Liver (tissue), 9 donors: ENCODE measurements around the gene RUFY4. TPM values are rescaled to one million over a fixed set of nuclear protein-coding genes. Genes with fewer than 3 reads are reported as not detected.

Experiments used
- DNase-seq: peaks from one replicate; pipeline ENCODE4 v3.0.0-alpha.2; 2017; ENCODE audit warnings: low spot score
- H3K27ac ChIP-seq, 2 donors: one replicate each; pipeline ENCODE4 v1.7.0; 2013; ENCODE audit warnings: inconsistent platforms in 2 of 2, low read length in 2 of 2, control low read depth in 1 of 2, low read depth in 1 of 2, mild to moderate bottlenecking in 1 of 2
- H3K27me3 ChIP-seq, 4 donors: one replicate each; pipeline versions ENCODE4 v1.6.1 to v1.7.0; 2013; ENCODE audit warnings: low read length in 3 of 4, inconsistent platforms in 1 of 4, mild to moderate bottlenecking in 1 of 4, moderate library complexity in 1 of 4; ENCODE audit not compliant: control insufficient read depth in 4 of 4, insufficient read depth in 4 of 4
- H3K36me3 ChIP-seq, 4 donors: one replicate each; pipeline versions ENCODE4 v1.6.1 to v1.7.0; 2013; ENCODE audit warnings: low read length in 3 of 4, mild to moderate bottlenecking in 3 of 4, low read depth in 1 of 4, moderate library complexity in 1 of 4; ENCODE audit not compliant: control insufficient read depth in 4 of 4, insufficient read depth in 3 of 4
- H3K4me1 ChIP-seq, 4 donors: one replicate each; pipeline versions ENCODE4 v1.6.1 to v1.7.0; 2013; ENCODE audit warnings: low read length in 3 of 4, mild to moderate bottlenecking in 3 of 4, moderate library complexity in 1 of 4; ENCODE audit not compliant: control insufficient read depth in 4 of 4, insufficient read depth in 4 of 4
- H3K4me3 ChIP-seq, 3 donors: one replicate each; pipeline versions ENCODE4 v1.6.1 to v1.7.0; 2013; ENCODE audit warnings: low read length in 3 of 3, control low read depth in 1 of 3, low read depth in 1 of 3, mild to moderate bottlenecking in 1 of 3
- H3K9ac ChIP-seq, 2 donors: one replicate each; pipeline ENCODE4 v1.7.0; 2013; ENCODE audit warnings: low read length in 2 of 2, mild to moderate bottlenecking in 2 of 2, moderate library complexity in 2 of 2, control low read depth in 1 of 2, low read depth in 1 of 2
- H3K9me3 ChIP-seq, 4 donors: one replicate each; pipeline versions ENCODE4 v1.6.1 to v1.7.0; 2013; ENCODE audit warnings: low read length in 3 of 4; ENCODE audit not compliant: control insufficient read depth in 4 of 4
- ATF3 ChIP-seq: IDR thresholded peaks from 2 replicates; pipeline ENCODE4 v1.6.1; 2016; ENCODE audit warnings: antibody characterized with exemption
- EGR1 ChIP-seq, 2 donors: IDR thresholded peaks; 2 replicates each; pipeline ENCODE4 v1.6.1; 2016 to 2018; ENCODE audit warnings: antibody characterized with exemption in 2 of 2, low read depth in 2 of 2
- FOXA1 ChIP-seq: IDR thresholded peaks from 2 replicates; pipeline ENCODE4 v1.6.1; 2016; ENCODE audit warnings: antibody characterized with exemption
- FOXA2 ChIP-seq: IDR thresholded peaks from 2 replicates; pipeline ENCODE4 v1.6.1; 2016; ENCODE audit warnings: antibody characterized with exemption
- GABPA ChIP-seq, 2 donors: IDR thresholded peaks in 1 of 2; conservative IDR thresholded peaks in 1 of 2; 2 replicates each; pipeline ENCODE4 v1.6.1; 2016; ENCODE audit warnings: antibody characterized with exemption in 2 of 2, mild to moderate bottlenecking in 1 of 2, moderate library complexity in 1 of 2
- HNF4A ChIP-seq, 2 donors: conservative IDR thresholded peaks; 2 replicates each; pipeline ENCODE4 v1.6.1; 2016; ENCODE audit warnings: antibody characterized with exemption in 2 of 2, mild to moderate bottlenecking in 2 of 2
- HNF4G ChIP-seq: IDR thresholded peaks from 2 replicates; pipeline ENCODE4 v1.6.1; 2016; ENCODE audit warnings: antibody characterized with exemption
- JUND ChIP-seq, 2 donors: IDR thresholded peaks; 2 replicates each; pipeline ENCODE4 v1.6.1; 2016; ENCODE audit warnings: antibody characterized with exemption in 2 of 2
- NR2F2 ChIP-seq: IDR thresholded peaks from 2 replicates; pipeline ENCODE4 v1.6.1; 2016; ENCODE audit warnings: antibody characterized with exemption
- RAD21 ChIP-seq, 2 donors: IDR thresholded peaks; 2 replicates each; pipeline ENCODE4 v1.6.1; 2016; ENCODE audit warnings: antibody characterized with exemption in 2 of 2, mild to moderate bottlenecking in 2 of 2
- RXRA ChIP-seq, 2 donors: IDR thresholded peaks; 2 replicates each; pipeline ENCODE4 v1.6.1; 2017 to 2018; ENCODE audit warnings: antibody characterized with exemption in 2 of 2, mild to moderate bottlenecking in 1 of 2
- SP1 ChIP-seq: IDR thresholded peaks from 2 replicates; pipeline ENCODE4 v1.6.1; 2018; ENCODE audit warnings: antibody characterized with exemption, mild to moderate bottlenecking
- TAF1 ChIP-seq: conservative IDR thresholded peaks from 2 replicates; pipeline ENCODE4 v1.6.1; 2016; ENCODE audit warnings: antibody characterized with exemption, mild to moderate bottlenecking
- YY1 ChIP-seq: IDR thresholded peaks from 2 replicates; pipeline ENCODE4 v1.6.1; 2016; ENCODE audit warnings: antibody characterized with exemption, mild to moderate bottlenecking
- WGBS: extraction: QIAGEN DNeasy Blood & Tissue Kit; methylation state at CpG from one replicate; pipeline ENCODE4 v1.1.7; 2013; 5-methylcytosine and 5-hydroxymethylcytosine counted together
- polyA plus RNA-seq, 2 donors: library from polyadenylated mRNA; stranded (reverse) in 1 of 2; unstranded in 1 of 2; fragments of 200-250 nt in 1 of 2; fragments of >200 nt in 1 of 2; fragmentation: Nextera tagmentation in 1 of 2; extraction: Ambion mirVana in 1 of 2; gene quantifications; one replicate each; pipeline versions ENCODE4 v1.2.1 to v1.2.3, GENCODE V29; 2013 to 2015
- total RNA-seq, 2 donors: library from RNA; depleted of rRNA; stranded (reverse); fragments of >200 nt; gene quantifications; one replicate each; pipeline ENCODE4 v1.2.3, GENCODE V29; 2014
- TF ChIP-seq, protein P1 (sequence below): IDR thresholded peaks from 2 replicates; pipeline ENCODE4 v1.6.1; 2016; ENCODE audit warnings: antibody characterized with exemption
- TF ChIP-seq, protein P2 (sequence below): fragments of 150-350 bp; IDR thresholded peaks from 2 replicates; pipeline ENCODE4 v1.5.1; 2017; ENCODE audit warnings: improper control_type of control experiment, low read depth, low read length; ENCODE audit not compliant: missing input control
- TF ChIP-seq, protein P3 (sequence below): IDR thresholded peaks from 2 replicates; pipeline ENCODE4 v1.6.1; 2016; ENCODE audit warnings: antibody characterized with exemption
- TF ChIP-seq, protein P4 (sequence below): IDR thresholded peaks from 2 replicates; pipeline ENCODE4 v1.6.1; 2016; ENCODE audit warnings: antibody characterized with exemption, mild to moderate bottlenecking
- donor health status: healthy.
- donor health status: healthy.
- donor health status: healthy.
- donor health status: healthy.
- donor health status: healthy.

The RUFY4 gene
- total and polyA plus RNA-seq, 4 donors, result 0.05 to 0.08 (median 0.08) TPM; not detected in 1

DNA sequence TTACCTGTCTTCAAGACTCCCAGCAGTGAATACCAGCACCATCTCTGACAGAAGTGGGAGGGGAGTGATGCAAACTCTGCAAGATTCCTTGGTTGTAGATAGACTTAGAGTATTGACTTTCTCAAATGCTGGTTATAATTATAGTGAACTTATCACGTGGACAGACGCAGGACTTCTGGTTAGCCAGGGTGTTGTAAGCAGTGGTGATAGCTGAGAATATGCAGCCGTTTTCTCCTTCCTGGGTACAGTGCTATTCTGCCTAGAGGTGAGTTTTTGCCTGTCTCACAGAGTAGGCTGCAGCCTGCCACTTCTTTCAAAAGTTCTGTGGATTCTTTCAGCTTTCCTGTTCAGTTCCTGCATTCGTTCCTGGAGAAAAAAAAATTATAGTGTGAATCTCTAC lies 56.0 kb downstream of the RUFY4 start:
- WGBS, result 49% methylated on average over 4 of the region's 4 CpGs
- H3K9ac ChIP-seq, result no peak overlapping the region
- H3K36me3 ChIP-seq, result no peaks in the 10 kb centered on the region
- no peaks in the 10 kb centered on the region for H3K9me3 ChIP-seq
- H3K27ac ChIP-seq, result no peak overlapping the region
- no peak overlapping the region for H3K4me3 ChIP-seq
- no peaks in the 10 kb centered on the region for H3K4me1 ChIP-seq
- peaks cover 0 to 3% (median 0%) of the 10 kb centered on the region in 4 donors for H3K27me3 ChIP-seq
- TF ChIP-seq RXRA (IDR thresholded peaks at IDR 0.05), result no peak
- no peak for TF ChIP-seq HNF4A (conservative IDR thresholded peaks at IDR 0.05)
- TF ChIP-seq GABPA (IDR thresholded peaks at IDR 0.05 in 1 of 2, conservative IDR thresholded peaks at IDR 0.05 in 1 of 2), result no peak
- no peak for TF ChIP-seq TAF1
- no peak for TF ChIP-seq SP1
- TF ChIP-seq ATF3, result no peak
- TF ChIP-seq RAD21 (IDR thresholded peaks at IDR 0.05), result no peak
- TF ChIP-seq, protein P1, sequence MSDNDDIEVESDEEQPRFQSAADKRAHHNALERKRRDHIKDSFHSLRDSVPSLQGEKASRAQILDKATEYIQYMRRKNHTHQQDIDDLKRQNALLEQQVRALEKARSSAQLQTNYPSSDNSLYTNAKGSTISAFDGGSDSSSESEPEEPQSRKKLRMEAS, result no peak
- TF ChIP-seq FOXA1, result no peak
- TF ChIP-seq FOXA2, result no peak
- TF ChIP-seq HNF4G, result no peak
- TF ChIP-seq, protein P2, sequence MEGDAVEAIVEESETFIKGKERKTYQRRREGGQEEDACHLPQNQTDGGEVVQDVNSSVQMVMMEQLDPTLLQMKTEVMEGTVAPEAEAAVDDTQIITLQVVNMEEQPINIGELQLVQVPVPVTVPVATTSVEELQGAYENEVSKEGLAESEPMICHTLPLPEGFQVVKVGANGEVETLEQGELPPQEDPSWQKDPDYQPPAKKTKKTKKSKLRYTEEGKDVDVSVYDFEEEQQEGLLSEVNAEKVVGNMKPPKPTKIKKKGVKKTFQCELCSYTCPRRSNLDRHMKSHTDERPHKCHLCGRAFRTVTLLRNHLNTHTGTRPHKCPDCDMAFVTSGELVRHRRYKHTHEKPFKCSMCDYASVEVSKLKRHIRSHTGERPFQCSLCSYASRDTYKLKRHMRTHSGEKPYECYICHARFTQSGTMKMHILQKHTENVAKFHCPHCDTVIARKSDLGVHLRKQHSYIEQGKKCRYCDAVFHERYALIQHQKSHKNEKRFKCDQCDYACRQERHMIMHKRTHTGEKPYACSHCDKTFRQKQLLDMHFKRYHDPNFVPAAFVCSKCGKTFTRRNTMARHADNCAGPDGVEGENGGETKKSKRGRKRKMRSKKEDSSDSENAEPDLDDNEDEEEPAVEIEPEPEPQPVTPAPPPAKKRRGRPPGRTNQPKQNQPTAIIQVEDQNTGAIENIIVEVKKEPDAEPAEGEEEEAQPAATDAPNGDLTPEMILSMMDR, result no peak
- TF ChIP-seq YY1, result no peak
- TF ChIP-seq, protein P3, sequence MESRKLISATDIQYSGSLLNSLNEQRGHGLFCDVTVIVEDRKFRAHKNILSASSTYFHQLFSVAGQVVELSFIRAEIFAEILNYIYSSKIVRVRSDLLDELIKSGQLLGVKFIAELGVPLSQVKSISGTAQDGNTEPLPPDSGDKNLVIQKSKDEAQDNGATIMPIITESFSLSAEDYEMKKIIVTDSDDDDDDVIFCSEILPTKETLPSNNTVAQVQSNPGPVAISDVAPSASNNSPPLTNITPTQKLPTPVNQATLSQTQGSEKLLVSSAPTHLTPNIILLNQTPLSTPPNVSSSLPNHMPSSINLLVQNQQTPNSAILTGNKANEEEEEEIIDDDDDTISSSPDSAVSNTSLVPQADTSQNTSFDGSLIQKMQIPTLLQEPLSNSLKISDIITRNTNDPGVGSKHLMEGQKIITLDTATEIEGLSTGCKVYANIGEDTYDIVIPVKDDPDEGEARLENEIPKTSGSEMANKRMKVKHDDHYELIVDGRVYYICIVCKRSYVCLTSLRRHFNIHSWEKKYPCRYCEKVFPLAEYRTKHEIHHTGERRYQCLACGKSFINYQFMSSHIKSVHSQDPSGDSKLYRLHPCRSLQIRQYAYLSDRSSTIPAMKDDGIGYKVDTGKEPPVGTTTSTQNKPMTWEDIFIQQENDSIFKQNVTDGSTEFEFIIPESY, result no peak
- TF ChIP-seq, protein P4, sequence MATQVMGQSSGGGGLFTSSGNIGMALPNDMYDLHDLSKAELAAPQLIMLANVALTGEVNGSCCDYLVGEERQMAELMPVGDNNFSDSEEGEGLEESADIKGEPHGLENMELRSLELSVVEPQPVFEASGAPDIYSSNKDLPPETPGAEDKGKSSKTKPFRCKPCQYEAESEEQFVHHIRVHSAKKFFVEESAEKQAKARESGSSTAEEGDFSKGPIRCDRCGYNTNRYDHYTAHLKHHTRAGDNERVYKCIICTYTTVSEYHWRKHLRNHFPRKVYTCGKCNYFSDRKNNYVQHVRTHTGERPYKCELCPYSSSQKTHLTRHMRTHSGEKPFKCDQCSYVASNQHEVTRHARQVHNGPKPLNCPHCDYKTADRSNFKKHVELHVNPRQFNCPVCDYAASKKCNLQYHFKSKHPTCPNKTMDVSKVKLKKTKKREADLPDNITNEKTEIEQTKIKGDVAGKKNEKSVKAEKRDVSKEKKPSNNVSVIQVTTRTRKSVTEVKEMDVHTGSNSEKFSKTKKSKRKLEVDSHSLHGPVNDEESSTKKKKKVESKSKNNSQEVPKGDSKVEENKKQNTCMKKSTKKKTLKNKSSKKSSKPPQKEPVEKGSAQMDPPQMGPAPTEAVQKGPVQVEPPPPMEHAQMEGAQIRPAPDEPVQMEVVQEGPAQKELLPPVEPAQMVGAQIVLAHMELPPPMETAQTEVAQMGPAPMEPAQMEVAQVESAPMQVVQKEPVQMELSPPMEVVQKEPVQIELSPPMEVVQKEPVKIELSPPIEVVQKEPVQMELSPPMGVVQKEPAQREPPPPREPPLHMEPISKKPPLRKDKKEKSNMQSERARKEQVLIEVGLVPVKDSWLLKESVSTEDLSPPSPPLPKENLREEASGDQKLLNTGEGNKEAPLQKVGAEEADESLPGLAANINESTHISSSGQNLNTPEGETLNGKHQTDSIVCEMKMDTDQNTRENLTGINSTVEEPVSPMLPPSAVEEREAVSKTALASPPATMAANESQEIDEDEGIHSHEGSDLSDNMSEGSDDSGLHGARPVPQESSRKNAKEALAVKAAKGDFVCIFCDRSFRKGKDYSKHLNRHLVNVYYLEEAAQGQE, result no peak
- TF ChIP-seq EGR1 (IDR thresholded peaks at IDR 0.05; ENCODE audit: low read depth in 2 of 2), result no peak
- no peak for TF ChIP-seq JUND (IDR thresholded peaks at IDR 0.05)
- no peak for TF ChIP-seq NR2F2
- DNase-seq, result no peak
